NCI-H1105 treated with DMSO at 0.1 percent for 48 hours (cell line): ENCODE data around the gene DUS2.
"Not testable (repeated sequence)": the region's sequence is repeated elsewhere in the genome, so short reads cannot be mapped to it uniquely, and the experiment has no call there.

Source experiments
- DNase-seq: peaks from one replicate; lab custom pipeline; 2025; lab: John Stamatoyannopoulos, UW

DUS2 gene

GRCh38 chr16:68022728-68023537, at the start of gene DUS2, which contains the start of gene DDX28:
Gene DUS2 (plus strand): TSS chr16:68023284. CDS start chr16:68038024, 14,740 bp downstream.
Gene DDX28 (minus strand): TSS chr16:68023232. CDS start chr16:68023202, 30 bp downstream.
- DNase-seq = peak; percentile 57

- no peak for DNase-seq
Measured at GRCh38 chr16:67975321-67976105, 47.6 kb upstream of the DUS2 start.

- no peak for DNase-seq
Measured at GRCh38 chr16:67976205-67976604, 46.9 kb upstream of the DUS2 start.

- no peak for DNase-seq
Measured at GRCh38 chr16:67977005-67977404, 46.1 kb upstream of the DUS2 start.

- no peak for DNase-seq
Measured at GRCh38 chr16:67977469-67978227, 45.4 kb upstream of the DUS2 start.

- no peak for DNase-seq
Measured at GRCh38 chr16:67979955-67980678, 43.0 kb upstream of the DUS2 start, which contains the start of gene DPEP3. Gene DPEP3 (minus strand): TSS chr16:67980499. CDS start chr16:67980380, 119 bp downstream.

GRCh38 chr16:67982011-67982696, 40.9 kb upstream of the DUS2 start:
- DNase-seq = no peak

- DNase-seq = no peak
Measured at GRCh38 chr16:67986949-67987348, 36.1 kb upstream of the DUS2 start.

- no peak for DNase-seq
Measured at GRCh38 chr16:67987460-67988160, 35.5 kb upstream of the DUS2 start.

GRCh38 chr16:67988675-67989074, 34.4 kb upstream of the DUS2 start:
- DNase-seq = no peak

GRCh38 chr16:67989322-67990017, 33.6 kb upstream of the DUS2 start:
- DNase-seq = no peak

- no peak for DNase-seq
Measured at GRCh38 chr16:67990018-67990386, 33.1 kb upstream of the DUS2 start.

GRCh38 chr16:67992661-67993206, 30.4 kb upstream of the DUS2 start:
- DNase-seq = no peak

GRCh38 chr16:67993207-67994039, 29.7 kb upstream of the DUS2 start:
- DNase-seq = peak; percentile 51

GRCh38 chr16:67994040-67994408, 29.1 kb upstream of the DUS2 start:
- not testable (repeated sequence) for DNase-seq

- DNase-seq = no peak
Measured at GRCh38 chr16:67995423-67995822, 27.7 kb upstream of the DUS2 start.

GRCh38 chr16:67996666-67997065, 26.4 kb upstream of the DUS2 start:
- no peak for DNase-seq

- DNase-seq = not testable (repeated sequence)
Measured at GRCh38 chr16:67998231-67998778, 24.8 kb upstream of the DUS2 start.
